ENCODE measurements around the gene ANO3.

DNA sequence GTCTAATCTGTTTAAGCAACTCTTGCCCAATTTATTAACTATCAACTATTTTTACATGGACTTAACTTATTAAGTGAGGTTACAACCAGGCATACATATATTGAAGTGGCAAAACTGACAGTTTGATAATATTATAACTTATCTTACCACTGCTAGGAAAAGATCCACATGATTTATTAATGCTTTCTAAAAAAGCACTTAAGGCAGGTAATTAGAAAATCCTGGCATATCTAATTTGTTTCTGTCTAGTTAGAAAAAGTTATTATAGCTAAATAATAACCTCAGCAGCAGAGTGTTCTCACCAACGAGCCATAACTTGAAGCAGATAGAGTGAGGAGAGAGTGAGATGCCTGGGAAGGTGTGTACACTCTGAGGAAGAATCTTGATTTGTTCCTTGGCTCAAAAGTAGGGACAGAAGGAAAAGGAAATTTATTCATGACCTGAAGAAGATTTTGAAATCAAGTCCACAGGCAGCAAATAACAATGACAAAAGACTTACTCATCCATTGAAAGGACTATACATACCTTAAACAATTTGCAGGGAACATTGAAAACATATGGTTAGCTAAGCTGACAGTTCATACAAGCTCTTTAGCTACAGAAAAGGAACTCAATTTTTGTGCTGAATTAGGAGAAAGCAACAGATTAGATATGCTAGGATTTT is 247.2 kb downstream of the ANO3 start:
- TF ChIP-seq CTCF (conservative IDR thresholded peaks at IDR 0.05; ENCODE audit: low read length) (no peak), EZH2phosphoT487 (IDR thresholded peaks at IDR 0.05; ENCODE audit: borderline replicate concordance) (no peak)
